WTC11 (cell line): ENCODE data around the gene KRTAP6-2. TPM values are rescaled to one million over a fixed set of nuclear protein-coding genes. Genes with fewer than 3 reads are reported as not detected.

Experiments used
- ATAC-seq: fragments of 200-7000 bp; cut with Tn5 transposase; 2 replicates; pipeline ENCODE4 v1.10.0; 2021; ENCODE audit warnings: mild to moderate bottlenecking, moderate library complexity
- CTCF ChIA-PET: fragments of 300-600 bp; sonication (Branson Sonifier 250); formaldehyde crosslinking; loops from one replicate; lab custom pipeline; 2021; ENCODE audit warnings: antibody characterized with exemption; lab: Charles Lee
- POLR2A ChIA-PET: fragments of 350-600 bp; sonication (Branson Sonifier 250); formaldehyde crosslinking; loops from one replicate; lab custom pipeline; 2021; ENCODE audit warnings: antibody characterized with exemption; lab: Charles Lee
- DNase-seq: peaks from one replicate; pipeline ENCODE4 v3.0.0; 2021; ENCODE audit warnings: low spot score
- H3K27ac Mint-ChIP-seq: 2 replicates; pipeline ENCODE4 v1.8.0; 2021; ENCODE audit warnings: mixed read lengths
- H3K27me3 Mint-ChIP-seq: 2 replicates; pipeline ENCODE4 v1.8.0; 2021; ENCODE audit warnings: low read depth, mild to moderate bottlenecking, moderate library complexity, mixed read lengths
- H3K36me3 Mint-ChIP-seq: 2 replicates; pipeline ENCODE4 v1.8.0; 2021; ENCODE audit warnings: mixed read lengths
- H3K4me1 Mint-ChIP-seq: 2 replicates; pipeline ENCODE4 v1.8.0; 2022; ENCODE audit warnings: mixed read lengths
- H3K4me3 Mint-ChIP-seq: 2 replicates; pipeline ENCODE4 v1.8.0; 2021; ENCODE audit warnings: mild to moderate bottlenecking, moderate library complexity, mixed read lengths
- H3K9me3 Mint-ChIP-seq: 2 replicates; pipeline ENCODE4 v1.8.0; 2021; ENCODE audit warnings: mixed read lengths
- AR ChIP-seq: fragments of 250-450 bp; sonication (Bioruptor Pico); IDR thresholded peaks from 2 replicates; pipeline ENCODE4 v1.9.0; 2021; ENCODE audit warnings: mild to moderate bottlenecking
- ARID4B ChIP-seq: sonication (generic); formaldehyde crosslinking; IDR thresholded peaks from 2 replicates; pipeline ENCODE4 v1.8.0; 2023; ENCODE audit warnings: missing genetic modification reagents, mild to moderate bottlenecking, borderline replicate concordance
- ATF6 ChIP-seq: sonication (generic); formaldehyde crosslinking; IDR thresholded peaks from 2 replicates; pipeline ENCODE4 v1.8.1; 2023; ENCODE audit warnings: mild to moderate bottlenecking, missing genetic modification reagents
- E2F5 ChIP-seq: sonication (generic); formaldehyde crosslinking; IDR thresholded peaks from 2 replicates; pipeline ENCODE4 v1.8.1; 2022; ENCODE audit warnings: mild to moderate bottlenecking, moderate library complexity, missing genetic modification reagents
- ESRRA ChIP-seq: sonication (generic); formaldehyde crosslinking; IDR thresholded peaks from 2 replicates; pipeline ENCODE4 v1.8.1; 2022; ENCODE audit warnings: mild to moderate bottlenecking, missing genetic modification reagents, borderline replicate concordance
- GTF2I ChIP-seq: fragments of 250-450 bp; sonication (Bioruptor Pico); conservative IDR thresholded peaks from 2 replicates; pipeline ENCODE4 v1.4.0; 2021; ENCODE audit warnings: mild to moderate bottlenecking
- JAZF1 ChIP-seq: fragments of 250-450 bp; sonication (Bioruptor Pico); IDR thresholded peaks from 2 replicates; pipeline ENCODE4 v1.9.0; 2021; ENCODE audit warnings: moderate library complexity, mild to moderate bottlenecking, inconsistent platforms
- NFATC4 ChIP-seq: fragments of 250-450 bp; sonication (Bioruptor Pico); IDR thresholded peaks from 2 replicates; pipeline ENCODE4 v1.9.0; 2021; ENCODE audit warnings: mild to moderate bottlenecking
- RELA ChIP-seq: sonication (generic); formaldehyde crosslinking; IDR thresholded peaks from 2 replicates; pipeline ENCODE4 v1.8.1; 2022; ENCODE audit warnings: missing genetic modification reagents, mild to moderate bottlenecking, borderline replicate concordance
- SMAD4 ChIP-seq: sonication (generic); formaldehyde crosslinking; IDR thresholded peaks from 2 replicates; pipeline ENCODE4 v1.8.0; 2022; ENCODE audit warnings: mild to moderate bottlenecking, missing genetic modification reagents
- ZNF281 ChIP-seq: sonication (generic); formaldehyde crosslinking; IDR thresholded peaks from 2 replicates; pipeline ENCODE4 v1.8.0; 2023; ENCODE audit warnings: mild to moderate bottlenecking, missing genetic modification reagents
- total RNA-seq: library from RNA; stranded (reverse); gene quantifications from 3 replicates; pipeline ENCODE4 v1.2.3, GENCODE V29; 2021

Gene KRTAP6-2
- total RNA-seq, 1 experiment from 2014 or later: not detected

- no peaks in the 10 kb centered on the region for H3K4me1 Mint-ChIP-seq
- no peaks in the 10 kb centered on the region for H3K27me3 Mint-ChIP-seq
- ATAC-seq (no peak), DNase-seq (no peak)
- H3K9me3 Mint-ChIP-seq: peaks cover 13% of the 10 kb centered on the region
- TF ChIP-seq ARID4B (no peak), ATF6 (CRISPR knock-in tag) (no peak)
- POLR2A ChIA-PET: no interaction called here
- H3K36me3 Mint-ChIP-seq: no peaks in the 10 kb centered on the region
- CTCF ChIA-PET: no interaction called here
- H3K27ac Mint-ChIP-seq: no peak within 1 kb of the TSS
- no peak within 1 kb of the TSS for H3K4me3 Mint-ChIP-seq
Measured at GRCh38 chr21:30616125-30616524, 17.4 kb upstream of the KRTAP6-2 start, which contains the start of gene KRTAP20-1. Gene KRTAP20-1, plus strand, starts transcription at chr21:30616425. Its CDS starts 30 bp downstream, at chr21:30616455.

GRCh38 chr21:30615199-30615598 is 16.5 kb upstream of the KRTAP6-2 start:
- Mint-ChIP-seq H3K4me1 (no peaks in the 10 kb centered on the region), H3K9me3 (peaks cover 22% of the 10 kb centered on the region), H3K36me3 (no peaks in the 10 kb centered on the region), H3K27me3 (no peaks in the 10 kb centered on the region)
- POLR2A ChIA-PET: no interaction called here
- CTCF ChIA-PET: interaction anchor here (1.5 kb wide), 1 partner anchor 9 kb away, joined by 6 read pairs; no protein-coding TSS in a partner anchor
- DNase-seq: no peak
- TF ChIP-seq JAZF1 (no peak), ZNF281 (CRISPR knock-in tag) (no peak), RELA (no peak), AR (CRISPR knock-in tag) (no peak), GTF2I (CRISPR knock-in tag) (no peak), NFATC4 (CRISPR knock-in tag) (no peak), SMAD4 (CRISPR knock-in tag) (no peak), E2F5 (CRISPR knock-in tag) (no peak), ESRRA (CRISPR knock-in tag) (no peak)
- TF ChIP-seq, all 79 proteins: peak for 0
- no peak for ATAC-seq
- Mint-ChIP-seq H3K4me3 (no peak overlapping the region), H3K27ac (no peak overlapping the region)
